ENCODE measurements around the gene FN1.

FN1 gene

GRCh38 chr2:215384710-215385109, 51.2 kb downstream of the FN1 start:
- no peak for DNase-seq

- no peak for DNase-seq
These were observed 52.1 kb downstream of the FN1 start for GRCh38 chr2:215383652-215384279.

- DNase-seq, result no peak
These were observed 53.4 kb downstream of the FN1 start for GRCh38 chr2:215382480-215382879.

- no peak for DNase-seq
These were observed 53.9 kb downstream of the FN1 start for GRCh38 chr2:215382011-215382410.

GRCh38 chr2:215380699-215381098, 55.2 kb downstream of the FN1 start:
- no peak for DNase-seq

GRCh38 chr2:215379948-215380347, 55.9 kb downstream of the FN1 start:
- no peak for DNase-seq

GRCh38 chr2:215379039-215379438, 56.8 kb downstream of the FN1 start:
- DNase-seq, result no peak

- DNase-seq, result no peak
These were observed 57.8 kb downstream of the FN1 start for GRCh38 chr2:215378045-215378444.

GRCh38 chr2:215377283-215377682, 58.6 kb downstream of the FN1 start:
- no peak for DNase-seq

GRCh38 chr2:215376103-215376780, 59.6 kb downstream of the FN1 start:
- DNase-seq, result no peak

- DNase-seq, result no peak
These were observed 60.4 kb downstream of the FN1 start for GRCh38 chr2:215375467-215375830.

GRCh38 chr2:215374642-215375466, 61.0 kb downstream of the FN1 start:
- DNase-seq, result no peak

- DNase-seq, result no peak
These were observed 61.9 kb downstream of the FN1 start for GRCh38 chr2:215374002-215374401.

GRCh38 chr2:215372968-215373649, 62.8 kb downstream of the FN1 start:
- no peak for DNase-seq

GRCh38 chr2:215371915-215372897, 63.7 kb downstream of the FN1 start:
- no peak for DNase-seq

- no peak for DNase-seq
These were observed 65.5 kb downstream of the FN1 start for GRCh38 chr2:215370112-215370965.

GRCh38 chr2:215369181-215369760, 66.6 kb downstream of the FN1 start:
- no peak for DNase-seq

- DNase-seq, result no peak
These were observed 67.4 kb downstream of the FN1 start for GRCh38 chr2:215368493-215368809.

Data from amygdala (tissue), 56 donors.